ENCODE data around the gene PTPRT. TPM values are rescaled to one million over a fixed set of nuclear protein-coding genes. Genes with fewer than 3 reads are reported as not detected.

Gene PTPRT
- total RNA-seq, 4 donors from 2014 or later, result under 0.01 to 2.1 TPM; not detected in 2

- no peak for TF ChIP-seq CTCF (IDR thresholded peaks at IDR 0.05)
- no peak for TF ChIP-seq POLR2A (IDR thresholded peaks at IDR 0.05)
- Histone ChIP-seq H3K27me3 (no peaks in the 10 kb centered on the region), H3K9me3 (no peaks in the 10 kb centered on the region), H3K4me3 (no peak overlapping the region), H3K27ac (no peak overlapping the region), H3K4me1 (no peaks in the 10 kb centered on the region), H3K36me3 (no peaks in the 10 kb centered on the region)
- intact Hi-C loops (cut with DNase I; ENCODE audit: low total_unique reads), result no loop called here
- no peak for DNase-seq
These were observed 186.3 kb downstream of the PTPRT start for GRCh38 chr20:43003318-43003944.

- H3K36me3 ChIP-seq, result no peaks in the 10 kb centered on the region
- no peaks in the 10 kb centered on the region for H3K9me3 ChIP-seq
- DNase-seq, result no peak
- no peaks in the 10 kb centered on the region for H3K27me3 ChIP-seq
- H3K4me1 ChIP-seq, result no peaks in the 10 kb centered on the region
- intact Hi-C loops (cut with DNase I; ENCODE audit: low total_unique reads), result no loop called here
- TF ChIP-seq POLR2A (IDR thresholded peaks at IDR 0.05) (no peak), CTCF (IDR thresholded peaks at IDR 0.05) (no peak)
- H3K4me3 ChIP-seq, result no peak overlapping the region
- H3K27ac ChIP-seq, result no peak overlapping the region
These were observed 193.6 kb downstream of the PTPRT start for GRCh38 chr20:42996141-42996540.

- H3K4me1 ChIP-seq, result no peaks in the 10 kb centered on the region
These were observed 201.4 kb downstream of the PTPRT start for GRCh38 chr20:42988319-42988718.

GRCh38 chr20:42987376-42988114, 202.2 kb downstream of the PTPRT start:
- Histone ChIP-seq H3K4me1 (no peaks in the 10 kb centered on the region), H3K27me3 (no peaks in the 10 kb centered on the region), H3K4me3 (no peak overlapping the region), H3K27ac (no peak overlapping the region), H3K9me3 (no peaks in the 10 kb centered on the region), H3K36me3 (no peaks in the 10 kb centered on the region)
- no peak for DNase-seq
- intact Hi-C loops (cut with DNase I; ENCODE audit: low total_unique reads), result no loop called here
- no peak for TF ChIP-seq POLR2A (IDR thresholded peaks at IDR 0.05)
- no peak for TF ChIP-seq CTCF (IDR thresholded peaks at IDR 0.05)

More at GRCh38 chr20:42988319-42988718, 201.4 kb downstream of the PTPRT start:
- intact Hi-C loops (cut with DNase I; ENCODE audit: low total_unique reads), result no loop called here
- Histone ChIP-seq H3K36me3 (no peaks in the 10 kb centered on the region), H3K9me3 (no peaks in the 10 kb centered on the region), H3K27ac (no peak overlapping the region), H3K27me3 (no peaks in the 10 kb centered on the region), H3K4me3 (no peak overlapping the region)
- DNase-seq, result no peak
- no peak for TF ChIP-seq POLR2A (IDR thresholded peaks at IDR 0.05)
- TF ChIP-seq CTCF (IDR thresholded peaks at IDR 0.05), result no peak

- H3K36me3 ChIP-seq, result no peaks in the 10 kb centered on the region
- H3K9me3 ChIP-seq, result no peaks in the 10 kb centered on the region
- no peak overlapping the region for H3K4me3 ChIP-seq
- intact Hi-C loops (cut with DNase I; ENCODE audit: low total_unique reads), result no loop called here
- no peaks in the 10 kb centered on the region for H3K27me3 ChIP-seq
- no peak for DNase-seq
- H3K27ac ChIP-seq, result no peak overlapping the region
- TF ChIP-seq CTCF (IDR thresholded peaks at IDR 0.05), result no peak
- TF ChIP-seq POLR2A (IDR thresholded peaks at IDR 0.05), result no peak
- H3K4me1 ChIP-seq, result no peaks in the 10 kb centered on the region
These were observed 203.4 kb downstream of the PTPRT start for GRCh38 chr20:42986143-42986773.

All from uterus (tissue), 4 donors.